ENCODE results near the gene KCNB1.
A peak's percentile ranks its signal among the peaks of the same experiment; 100 is the strongest.

KCNB1 gene

DNA sequence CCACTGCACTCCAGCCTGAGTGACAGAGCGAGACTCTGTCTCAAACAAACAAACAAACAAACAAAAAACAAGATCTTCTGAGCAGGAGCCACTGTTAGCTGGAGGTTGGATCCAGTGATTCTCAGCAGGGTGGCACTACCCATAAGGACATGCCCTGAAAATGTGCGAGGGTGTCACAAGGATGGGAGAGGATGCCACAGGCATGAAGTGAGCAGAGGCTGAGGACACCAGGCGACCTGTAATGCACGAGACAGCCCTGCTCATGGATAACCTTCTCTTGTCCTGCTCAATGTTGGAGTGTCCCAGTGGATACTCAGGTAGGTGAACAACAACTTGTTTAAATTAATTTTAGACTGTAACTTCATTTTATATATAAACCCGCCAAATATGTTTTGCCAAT is 76.8 kb downstream of the KCNB1 start:
- DNase-seq, result no peak

DNA sequence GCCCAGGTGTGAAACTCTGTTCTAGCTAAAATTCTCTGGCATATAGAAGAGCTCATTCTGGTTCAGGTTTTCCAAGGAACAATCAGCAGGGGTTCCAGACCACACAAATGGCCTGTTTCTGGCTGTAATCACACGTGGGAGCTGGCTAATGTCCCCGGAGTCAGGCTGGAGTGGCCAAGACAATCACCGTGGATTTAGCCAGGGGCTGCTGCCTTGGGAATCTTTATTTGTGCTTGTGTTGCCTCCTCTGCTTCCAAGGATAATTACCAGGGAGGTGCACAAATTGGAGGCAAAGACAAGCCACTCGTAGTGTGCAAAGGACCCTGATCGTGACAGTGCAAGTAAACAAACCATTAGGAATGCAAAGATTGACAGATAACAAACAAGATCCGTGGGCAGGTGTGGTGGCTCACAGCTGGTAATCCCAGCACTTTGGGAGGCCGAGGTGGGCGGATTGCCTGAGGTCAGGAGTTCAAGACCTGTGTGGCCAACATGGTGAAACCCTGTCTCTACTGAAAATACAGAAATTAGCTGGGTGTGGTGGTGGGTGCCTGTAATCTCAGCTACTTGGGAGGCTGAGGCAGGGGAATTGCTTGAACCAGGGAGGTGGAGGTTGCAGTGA is 77.3 kb downstream of the KCNB1 start:
- DNase-seq, result no peak

DNA sequence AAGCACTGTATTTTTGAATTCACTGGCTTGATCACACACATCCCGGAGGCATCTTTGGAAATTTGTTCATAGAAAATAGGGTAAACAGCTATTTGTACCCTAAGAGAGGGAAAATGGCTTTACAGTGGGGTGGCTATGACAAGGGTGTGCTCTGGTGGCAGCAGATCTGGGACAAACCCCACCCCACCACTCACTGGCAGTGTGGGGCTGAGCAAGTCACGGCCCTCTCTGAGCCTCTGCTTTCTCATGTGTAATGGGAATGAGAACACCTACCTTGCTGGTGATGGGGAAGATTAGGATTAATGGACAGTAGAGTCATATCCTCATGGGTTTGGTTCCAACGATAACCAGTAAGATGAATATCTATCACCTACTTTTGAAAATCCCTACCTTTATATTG is 78.0 kb downstream of the KCNB1 start:
- no peak for DNase-seq

DNA sequence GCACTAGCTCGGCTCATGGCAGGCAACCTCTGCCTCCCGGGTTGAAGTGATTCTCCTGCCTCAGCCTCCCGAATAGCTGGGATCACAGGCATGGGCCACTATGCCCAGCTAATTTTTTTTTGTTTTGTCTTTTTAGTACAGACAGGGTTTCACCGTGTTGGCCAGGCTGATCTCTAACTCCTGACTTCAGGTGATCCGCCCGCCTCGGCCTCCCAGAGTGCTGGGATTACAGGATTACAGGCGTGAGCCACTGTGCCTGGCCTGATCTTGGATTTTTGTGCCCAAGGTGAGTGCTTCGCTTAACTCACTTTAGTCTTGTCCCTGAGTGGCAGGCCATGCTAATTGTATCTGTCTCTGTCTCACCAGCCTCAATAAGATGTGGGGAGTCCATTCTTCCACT is 78.6 kb downstream of the KCNB1 start:
- no peak for DNase-seq

DNA sequence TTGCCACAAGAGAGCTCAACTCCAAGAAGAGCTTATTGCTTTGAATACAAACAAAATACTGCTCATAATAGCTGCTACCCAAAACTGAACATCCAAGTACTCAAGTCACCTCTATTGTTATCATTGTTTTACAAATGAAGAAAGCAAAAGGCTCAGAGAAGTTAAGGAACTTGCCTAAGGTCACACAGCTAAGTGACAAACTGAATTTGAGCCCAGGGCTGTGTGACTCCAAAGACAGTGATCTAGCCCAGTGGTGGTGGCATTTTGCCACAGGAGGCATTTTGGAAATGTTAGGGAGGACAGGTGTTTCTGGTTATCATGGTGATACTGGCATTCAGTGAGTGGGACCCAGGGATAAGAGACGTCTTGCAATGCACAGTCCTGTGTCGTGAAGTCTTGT is 79.5 kb downstream of the KCNB1 start:
- no peak for DNase-seq

- DNase-seq, result no peak
Measured at GRCh38 chr20:49400904-49401303, 81.6 kb downstream of the KCNB1 start.

- no peak for DNase-seq
Measured at GRCh38 chr20:49400410-49400809, 82.1 kb downstream of the KCNB1 start.

GRCh38 chr20:49399329-49399728 is 83.1 kb downstream of the KCNB1 start:
- DNase-seq, result no peak

DNA sequence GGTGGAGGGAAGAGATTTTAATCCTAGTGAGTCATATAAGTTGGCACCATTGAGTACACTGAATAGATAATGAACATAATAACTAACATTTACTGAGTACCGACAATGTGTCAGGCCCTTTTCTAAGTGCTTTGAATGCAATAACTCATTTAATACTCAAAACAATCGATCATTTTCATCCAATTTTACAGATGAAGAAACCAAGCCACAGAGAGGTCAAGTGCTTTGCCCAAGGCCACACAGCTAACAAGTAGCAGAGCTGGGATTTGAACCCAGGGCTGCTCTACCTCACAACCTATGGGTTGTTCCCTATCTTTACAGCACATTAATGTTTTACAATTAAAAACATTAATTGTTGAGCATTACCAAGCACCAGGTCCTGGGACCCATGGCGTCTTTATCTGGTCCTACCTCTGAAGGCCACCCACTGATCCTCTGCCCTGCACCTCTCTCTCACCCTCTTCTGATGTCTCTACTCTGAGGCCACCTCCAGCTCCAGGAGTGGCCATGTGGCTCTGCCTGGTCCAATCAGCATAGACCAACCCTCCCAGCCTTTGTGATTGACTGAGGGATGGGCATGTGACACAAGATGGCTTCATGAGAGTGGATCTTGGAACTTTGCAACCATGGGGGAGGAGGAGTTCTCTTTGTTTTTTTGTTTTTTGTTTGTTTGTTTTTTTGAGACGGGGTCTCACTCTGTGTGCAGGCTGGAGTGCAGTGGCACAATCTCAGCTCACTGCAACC is 83.9 kb downstream of the KCNB1 start:
- peak; percentile 22 for DNase-seq

GRCh38 chr20:49397525-49397924 is 84.9 kb downstream of the KCNB1 start:
- peak; percentile 24 for DNase-seq

GRCh38 chr20:49396230-49396629 is 86.2 kb downstream of the KCNB1 start:
- no peak for DNase-seq

- DNase-seq, result no peak
Measured at GRCh38 chr20:49395659-49396058, 86.8 kb downstream of the KCNB1 start.

DNA sequence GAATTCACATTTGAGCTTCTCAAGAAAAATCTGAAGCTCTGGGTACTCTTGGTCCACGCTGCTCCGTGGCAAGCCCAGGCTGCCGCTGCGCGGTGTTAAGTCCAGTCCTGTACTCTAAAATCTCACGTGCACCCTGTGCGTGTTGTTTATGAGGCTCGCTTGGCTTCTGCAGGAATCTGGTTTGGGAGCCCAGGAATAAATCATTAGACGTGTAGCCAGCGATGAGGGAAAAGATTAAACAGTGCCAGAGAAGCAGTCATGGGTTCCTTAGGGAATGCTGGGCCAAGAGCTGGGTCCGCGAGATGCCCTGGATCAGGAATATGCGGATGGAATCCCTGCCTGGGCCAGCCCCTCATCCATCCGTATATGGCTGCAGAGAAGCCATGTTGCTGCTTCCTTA is 87.3 kb downstream of the KCNB1 start:
- no peak for DNase-seq

DNA sequence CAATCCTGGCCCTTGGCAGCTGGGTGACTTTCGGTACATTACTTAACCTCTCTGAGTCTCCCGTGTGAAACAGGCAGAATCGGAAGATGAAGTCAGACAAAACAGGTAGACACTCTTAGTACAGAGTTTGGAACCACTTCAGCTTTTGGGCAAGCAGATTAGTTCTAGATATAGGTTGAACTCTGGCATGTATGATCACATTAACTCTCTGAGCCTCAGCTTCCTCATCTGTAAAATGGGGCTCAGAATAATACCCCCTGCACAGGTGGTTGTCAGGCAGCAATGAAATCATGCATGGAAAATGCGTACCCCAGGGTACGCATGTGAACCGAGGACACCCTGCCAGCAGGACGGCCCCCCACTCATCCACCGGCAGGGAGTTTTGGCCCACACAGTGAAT is 87.7 kb downstream of the KCNB1 start:
- DNase-seq, result no peak

DNA sequence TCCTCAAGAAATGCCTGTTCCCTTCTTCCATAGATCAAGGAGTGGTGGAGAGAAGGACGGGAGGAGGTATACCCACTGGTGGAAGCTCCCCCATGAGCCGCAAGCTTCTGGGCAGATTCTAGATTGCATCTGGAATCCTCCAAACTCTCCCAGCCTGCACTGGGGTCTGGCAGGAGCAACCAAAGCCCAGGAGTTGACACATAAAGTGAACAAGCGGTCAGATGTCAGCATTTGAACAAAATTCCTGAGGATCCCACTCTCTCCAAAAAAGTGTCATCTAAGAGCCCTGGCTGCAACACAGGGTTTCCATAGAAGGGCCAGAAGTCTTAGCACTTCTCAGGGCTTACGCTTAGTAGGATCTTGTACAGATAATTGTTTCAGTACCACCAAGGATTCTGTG is 88.2 kb downstream of the KCNB1 start:
- no peak for DNase-seq

DNA sequence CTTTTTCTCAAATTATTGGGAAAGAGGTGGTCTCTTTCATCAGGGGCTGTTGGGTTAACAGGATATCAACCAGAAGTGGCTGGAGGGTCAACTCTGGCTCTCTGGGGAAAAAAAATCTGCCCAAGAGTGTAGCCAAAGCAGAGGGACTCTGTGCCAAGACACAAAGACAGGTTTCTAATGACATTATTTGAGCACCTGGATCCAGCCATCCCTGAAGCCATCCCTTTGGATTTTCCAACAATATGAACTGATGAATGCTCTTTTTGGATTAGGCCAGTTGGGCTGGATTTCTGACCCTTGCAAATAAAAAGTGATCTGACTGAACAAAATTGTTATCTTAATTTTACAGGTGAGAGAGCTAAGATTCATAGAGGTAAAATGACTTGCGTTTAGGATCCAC is 88.7 kb downstream of the KCNB1 start:
- DNase-seq, result no peak

DNA sequence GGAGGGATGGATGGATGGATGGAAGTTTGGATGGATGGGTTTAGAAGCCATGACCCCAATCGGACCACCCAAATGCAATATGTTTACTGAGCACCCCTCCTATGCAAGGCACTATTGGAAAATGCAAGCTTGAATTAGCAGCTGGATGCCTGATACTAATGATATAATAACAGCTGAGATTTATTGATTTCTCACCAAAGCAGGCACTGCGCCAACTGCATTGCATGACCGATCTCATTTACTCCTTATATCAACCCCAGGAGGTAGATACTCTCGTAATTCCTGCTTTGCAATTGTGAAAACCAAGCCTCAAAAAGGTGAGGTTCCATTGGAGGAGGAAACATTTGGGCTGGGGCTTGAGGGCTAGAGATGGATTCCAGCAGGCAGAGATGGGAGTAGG is 89.7 kb downstream of the KCNB1 start:
- DNase-seq, result no peak

- DNase-seq, result no peak
Measured at GRCh38 chr20:49391404-49392245, 90.8 kb downstream of the KCNB1 start.

DNA sequence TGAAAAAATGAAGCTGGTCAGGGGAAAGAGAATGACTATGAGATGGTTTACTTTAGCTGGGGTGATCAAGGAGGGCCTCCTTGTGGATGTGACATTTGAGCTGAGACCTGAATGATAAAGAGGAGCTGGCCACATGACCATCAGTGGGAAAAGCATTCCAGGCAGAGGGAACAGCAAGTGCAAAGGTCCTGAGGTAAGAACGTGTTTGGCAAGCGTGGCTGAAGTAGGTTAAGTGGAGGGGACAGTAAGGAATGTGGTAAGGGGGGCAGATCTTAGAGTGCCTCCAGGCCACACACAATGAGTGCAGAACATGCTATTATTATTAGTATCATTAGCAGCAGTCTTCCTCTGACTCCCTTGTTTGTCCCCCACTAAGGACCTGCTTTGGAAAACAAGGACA is 92.6 kb downstream of the KCNB1 start:
- DNase-seq, result no peak

GRCh38 chr20:49388744-49389143 is 93.7 kb downstream of the KCNB1 start:
- peak; percentile 9 for DNase-seq

- no peak for DNase-seq
Measured at GRCh38 chr20:49387581-49387939, 94.9 kb downstream of the KCNB1 start.

DNA sequence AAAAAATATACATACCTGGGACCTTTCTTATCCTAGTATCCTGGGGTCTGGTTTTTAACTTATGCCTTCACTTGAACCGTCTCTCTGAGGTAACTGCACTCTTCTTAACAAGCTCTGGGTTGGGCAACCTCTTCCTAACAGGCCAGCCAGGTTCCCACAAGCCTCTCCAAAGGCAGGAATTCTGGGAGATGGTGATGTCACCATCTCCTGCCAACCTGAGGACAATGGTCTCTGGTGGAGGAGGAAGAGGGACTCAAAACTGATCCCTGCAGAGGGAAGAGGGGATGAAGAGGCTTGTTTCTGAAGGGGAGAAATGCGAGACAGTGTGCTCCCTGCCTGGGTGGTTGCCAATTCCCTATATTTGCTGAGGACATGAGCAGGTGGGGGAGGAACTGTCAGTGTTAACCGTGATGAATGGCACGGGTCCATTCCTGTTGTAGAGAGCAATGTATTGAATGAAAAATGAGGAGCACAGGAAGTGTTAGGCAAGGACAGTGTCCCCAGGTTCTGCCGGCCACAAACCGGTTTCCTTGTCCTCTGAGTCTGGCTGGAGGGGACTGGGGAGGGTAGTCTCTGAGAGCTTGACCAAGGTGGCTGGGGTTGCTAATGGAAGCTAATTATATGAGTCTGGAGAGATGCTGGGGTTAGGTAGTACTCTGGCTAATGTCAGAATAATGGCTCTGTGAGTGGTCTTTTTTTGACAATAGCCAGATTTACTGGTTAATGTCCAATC is 95.5 kb downstream of the KCNB1 start:
- peak; percentile 74 for DNase-seq

GRCh38 chr20:49385465-49385864 is 97.0 kb downstream of the KCNB1 start:
- peak; percentile 75 for DNase-seq
